A673 (cell line): Measurements from ENCODE around the gene NUP85.

ENCODE experiments used
- EZH2 ChIP-seq: fragments of 200-600 bp; sonication (generic); IDR thresholded peaks from 2 replicates; pipeline ENCODE4 v1.6.1; 2017; ENCODE audit warnings: borderline replicate concordance, low read depth, mild to moderate bottlenecking, mixed read lengths, antibody characterized with exemption, low read length; ENCODE audit not compliant: poor library complexity, severe bottlenecking
- TF ChIP-seq, protein P1 (sequence below): fragments of 300-800, 200-600 bp; sonication (generic); conservative IDR thresholded peaks from 2 replicates; pipeline ENCODE4 v1.5.1; 2017; ENCODE audit warnings: low read depth, mild to moderate bottlenecking, antibody characterized with exemption, low read length, moderate library complexity, mixed read lengths

DNA sequence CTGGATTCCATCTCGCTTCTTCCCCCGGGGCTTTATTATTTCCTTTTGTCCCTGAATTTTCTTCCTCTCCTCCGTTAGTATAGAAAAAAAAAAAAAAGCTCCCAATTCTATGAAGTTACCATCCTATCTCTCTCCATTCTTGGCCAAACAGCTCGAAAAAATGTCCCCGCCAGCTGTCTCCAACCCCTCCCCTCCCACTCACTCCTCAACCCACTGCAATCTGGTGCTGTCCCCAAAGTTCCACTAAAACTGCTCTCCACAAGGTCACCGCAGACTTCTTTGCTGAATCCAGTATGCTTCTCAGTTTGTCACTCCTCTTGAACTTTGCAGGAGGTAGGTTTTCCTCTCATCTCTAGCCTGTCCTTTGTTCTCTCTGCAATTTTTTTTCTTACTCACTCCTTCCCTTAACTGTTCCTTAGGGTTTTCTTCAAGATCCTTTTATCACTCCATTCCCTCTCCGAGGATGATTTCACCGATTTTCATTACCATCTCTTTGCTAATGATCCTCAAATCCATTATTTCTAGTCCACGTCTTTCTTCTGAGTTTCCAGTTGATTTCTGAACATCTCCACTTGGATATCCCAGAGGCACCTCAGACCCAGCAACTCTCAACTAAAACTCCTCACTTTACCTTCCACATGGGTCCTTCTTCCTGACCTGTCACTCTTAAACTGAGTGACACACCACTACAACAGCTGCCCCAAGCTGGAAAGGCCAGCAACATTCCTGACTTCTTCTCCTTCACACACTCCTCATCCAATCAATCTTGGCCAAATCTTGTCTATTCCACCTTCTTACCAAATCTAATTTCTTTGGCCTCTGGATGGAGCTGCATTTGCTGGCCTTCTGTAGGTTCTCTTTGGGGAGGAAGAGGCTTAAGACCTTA lies 21.2 kb upstream of the NUP85 start:
- TF ChIP-seq, protein P1, sequence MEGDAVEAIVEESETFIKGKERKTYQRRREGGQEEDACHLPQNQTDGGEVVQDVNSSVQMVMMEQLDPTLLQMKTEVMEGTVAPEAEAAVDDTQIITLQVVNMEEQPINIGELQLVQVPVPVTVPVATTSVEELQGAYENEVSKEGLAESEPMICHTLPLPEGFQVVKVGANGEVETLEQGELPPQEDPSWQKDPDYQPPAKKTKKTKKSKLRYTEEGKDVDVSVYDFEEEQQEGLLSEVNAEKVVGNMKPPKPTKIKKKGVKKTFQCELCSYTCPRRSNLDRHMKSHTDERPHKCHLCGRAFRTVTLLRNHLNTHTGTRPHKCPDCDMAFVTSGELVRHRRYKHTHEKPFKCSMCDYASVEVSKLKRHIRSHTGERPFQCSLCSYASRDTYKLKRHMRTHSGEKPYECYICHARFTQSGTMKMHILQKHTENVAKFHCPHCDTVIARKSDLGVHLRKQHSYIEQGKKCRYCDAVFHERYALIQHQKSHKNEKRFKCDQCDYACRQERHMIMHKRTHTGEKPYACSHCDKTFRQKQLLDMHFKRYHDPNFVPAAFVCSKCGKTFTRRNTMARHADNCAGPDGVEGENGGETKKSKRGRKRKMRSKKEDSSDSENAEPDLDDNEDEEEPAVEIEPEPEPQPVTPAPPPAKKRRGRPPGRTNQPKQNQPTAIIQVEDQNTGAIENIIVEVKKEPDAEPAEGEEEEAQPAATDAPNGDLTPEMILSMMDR, result no peak
- TF ChIP-seq EZH2, result no peak
